ENCODE data around the gene SELENON. TPM values are rescaled to one million over a fixed set of nuclear protein-coding genes. Genes with fewer than 3 reads are reported as not detected.

The SELENON gene
- total and polyA plus RNA-seq, 2 of the 8 experiments (the other 6 are each of a cell fraction or from before 2014, with no cell fraction given): 43.0 to 77.6 TPM

- Histone ChIP-seq H2AK5ac (ENCODE audit: low read depth, low read length) (no peak overlapping the region), H3K4me1 (replicated peaks in 1 of 4; ENCODE audit: control insufficient read depth in 3 of 4, insufficient read depth in 4 of 4, low read length in 3 of 4) (peaks cover 2 to 9% (median 7%) of the 10 kb centered on the region in 4 experiments; a peak in 6 of 7 replicates), H2BK120ac (replicated peaks; ENCODE audit: low read depth, low read length) (no peak overlapping the region), H2BK15ac (ENCODE audit: low read length) (no peak overlapping the region), H3K56ac (replicated peaks; ENCODE audit: insufficient read length, low read depth, low read length) (no peak overlapping the region), H4K5ac (ENCODE audit: insufficient read length, low read depth, low read length) (no peak overlapping the region), H3K4ac (replicated peaks; ENCODE audit: insufficient read length, low read depth, low read length) (no peak overlapping the region), H3K36me3 (ENCODE audit: control insufficient read depth in 2 of 4, insufficient read depth in 4 of 4, low read length in 3 of 4) (peaks cover 0 to 4% (median 3%) of the 10 kb centered on the region in 4 experiments; a peak in 4 of 8 replicates), H2AFZ (ENCODE audit: low read length) (no peak overlapping the region), H3K18ac (ENCODE audit: extremely low read depth, low read length) (no peak overlapping the region), H4K20me1 (replicated peaks in 1 of 2; ENCODE audit: control insufficient read depth in 1 of 2, insufficient read depth in 2 of 2, low read length in 2 of 2) (peaks cover 0 to 8% of the 10 kb centered on the region in 2 experiments), H2BK5ac (ENCODE audit: low read depth, low read length) (no peak overlapping the region), H2BK20ac (ENCODE audit: low read length) (no peak overlapping the region), H3K27ac (ENCODE audit: low read depth, low read length) (no peak overlapping the region), H3K14ac (ENCODE audit: insufficient read length) (no peak overlapping the region), H3K23me2 (ENCODE audit: low read depth, low read length) (peaks cover 9% of the 10 kb centered on the region; the same call in 1 of the 2 replicates), H3K27me3 (replicated peaks in 1 of 4; ENCODE audit: control insufficient read depth in 3 of 4, extremely low read depth in 1 of 4, insufficient read depth in 3 of 4, low read length in 3 of 4) (peaks cover 0 to 2% (median under 1%) of the 10 kb centered on the region in 4 experiments; a peak in 3 of 7 replicates), H2BK12ac (ENCODE audit: low read depth, low read length) (no peak overlapping the region), H3K4me2 (ENCODE audit: insufficient read depth in 1 of 2, low read depth in 2 of 2, low read length in 2 of 2) (no peak overlapping the region), H3K23ac (ENCODE audit: insufficient read length) (no peak overlapping the region), H4K8ac (ENCODE audit: extremely low read depth, insufficient read depth, low read length) (no peak overlapping the region), H3K9me3 (ENCODE audit: insufficient read depth in 2 of 2, low read depth in 1 of 2, low read length in 1 of 2) (no peaks in the 10 kb centered on the region), H3K4me3 (ENCODE audit: extremely low read depth in 1 of 4, insufficient read depth in 2 of 4, low read depth in 3 of 4, low read length in 4 of 4) (no peak overlapping the region), H4K91ac (replicated peaks; ENCODE audit: insufficient read length, low read length) (no peak overlapping the region), H3K9ac (replicated peaks in 1 of 4; ENCODE audit: extremely low read depth in 1 of 4, low read depth in 3 of 4, low read length in 3 of 4) (no peak overlapping the region), H3K79me2 (ENCODE audit: control insufficient read depth in 1 of 2, insufficient read depth in 2 of 2, low read length in 2 of 2) (no peaks in the 10 kb centered on the region), H3K79me1 (ENCODE audit: low read depth, low read length) (no peaks in the 10 kb centered on the region; the same call in 1 of the 2 replicates)
- DNase-seq (ENCODE audit: low read depth in 1 of 2, low spot score in 2 of 2) (no peak), FAIRE-seq (no peak)
- 71% methylated on average over 1 of the region's 1 CpG; no CpG with 5 or more reads in 1 of the 2 experiments for WGBS, 2 experiments (ENCODE audit: extremely low coverage in 1 of 2, insufficient coverage in 1 of 2, insufficient read length in 1 of 2, insufficient replicate concordance in 2 of 2, low coverage in 1 of 2, low lambda C conversion rate in 2 of 2, missing lambda C conversion rate in 1 of 2)
- ChIA-PET POLR2A (ENCODE audit: partially characterized antibody) (no interaction called here), CTCF (ENCODE audit: partially characterized antibody) (interaction anchor here (0.7 to 8.3 kb wide), 8 partner anchors 7 to 231 kb away, joined by 3 to 83 read pairs (median 4); no protein-coding TSS in a partner anchor)
- no peak for TF ChIP-seq E2F6 (IDR thresholded peaks at IDR 0.05)
- TF ChIP-seq RFX5 (IDR thresholded peaks at IDR 0.05; ENCODE audit: borderline replicate concordance, low read depth, low read length): no peak
- no peak for TF ChIP-seq ZNF274 (IDR thresholded peaks at IDR 0.05; ENCODE audit: borderline replicate concordance, extremely low read depth, low read length)
- no peak for TF ChIP-seq TCF12 (IDR thresholded peaks at IDR 0.05; ENCODE audit: low read depth, low read length)
- TF ChIP-seq KDM4A (IDR thresholded peaks at IDR 0.05; ENCODE audit: low read depth, low read length, severe bottlenecking): no peak
- no peak for TF ChIP-seq BCL11A (IDR thresholded peaks at IDR 0.05; ENCODE audit: low read depth in 2 of 2, low read length in 2 of 2)
- TF ChIP-seq SIRT6 (IDR thresholded peaks at IDR 0.05; ENCODE audit: low read length): no peak
- no peak for TF ChIP-seq USF2 (IDR thresholded peaks at IDR 0.05; ENCODE audit: low read length)
- TF ChIP-seq BRCA1 (IDR thresholded peaks at IDR 0.05; ENCODE audit: low read depth, low read length): no peak
- no peak for TF ChIP-seq RBBP5 (IDR thresholded peaks at IDR 0.05; ENCODE audit: borderline replicate concordance, low read depth, low read length)
- TF ChIP-seq SIN3A (conservative IDR thresholded peaks at IDR 0.05 in 1 of 2, IDR thresholded peaks at IDR 0.05 in 1 of 2; ENCODE audit: low read depth in 1 of 2, low read length in 2 of 2): no peak
- no peak for TF ChIP-seq GTF2F1 (IDR thresholded peaks at IDR 0.05; ENCODE audit: borderline replicate concordance, low read depth, low read length)
These were observed 3.4 kb downstream of the SELENON start for GRCh38 chr1:25803368-25803767.

All from H1 (cell line).